IPS DF 19.7 (cell line): Measurements from ENCODE around the gene KCNIP4.

ENCODE experiments used
- DNase-seq: peaks from one replicate; pipeline ENCODE4 v3.0.0-alpha.2; 2013; ENCODE audit warnings: low read depth, low spot score

The KCNIP4 gene

GRCh38 chr4:21083413-21083812, 865.2 kb downstream of the KCNIP4 start:
- no peak for DNase-seq

- DNase-seq, result no peak
Measured at GRCh38 chr4:21077967-21078366, 870.6 kb downstream of the KCNIP4 start.

GRCh38 chr4:21067351-21067750, 881.2 kb downstream of the KCNIP4 start:
- no peak for DNase-seq

DNA sequence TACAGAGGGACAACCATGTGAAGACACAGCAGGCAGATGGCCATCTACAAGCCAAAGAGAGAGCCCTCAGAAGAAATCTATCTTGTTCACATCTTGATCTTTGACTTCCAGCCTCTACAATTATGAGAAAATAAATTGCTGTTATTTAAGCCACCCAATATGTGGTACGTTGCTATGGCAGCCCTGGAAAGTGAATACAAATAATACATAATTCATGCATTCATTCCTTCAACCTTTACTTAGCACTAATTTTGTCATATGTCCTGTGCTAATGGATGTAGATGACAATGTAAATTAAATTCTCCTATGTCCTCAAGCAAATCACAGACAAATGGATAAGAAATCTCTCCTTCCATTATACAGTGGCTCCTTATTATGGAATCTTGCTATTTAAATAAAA, 886.7 kb downstream of the KCNIP4 start:
- DNase-seq, result no peak

- no peak for DNase-seq
Measured at GRCh38 chr4:21046141-21046540, 902.4 kb downstream of the KCNIP4 start.

- DNase-seq, result no peak
Measured at GRCh38 chr4:21045119-21045518, 903.5 kb downstream of the KCNIP4 start.

GRCh38 chr4:21041708-21042107, 906.9 kb downstream of the KCNIP4 start:
- no peak for DNase-seq

- no peak for DNase-seq
Measured at GRCh38 chr4:21034728-21035127, 913.8 kb downstream of the KCNIP4 start.

DNA sequence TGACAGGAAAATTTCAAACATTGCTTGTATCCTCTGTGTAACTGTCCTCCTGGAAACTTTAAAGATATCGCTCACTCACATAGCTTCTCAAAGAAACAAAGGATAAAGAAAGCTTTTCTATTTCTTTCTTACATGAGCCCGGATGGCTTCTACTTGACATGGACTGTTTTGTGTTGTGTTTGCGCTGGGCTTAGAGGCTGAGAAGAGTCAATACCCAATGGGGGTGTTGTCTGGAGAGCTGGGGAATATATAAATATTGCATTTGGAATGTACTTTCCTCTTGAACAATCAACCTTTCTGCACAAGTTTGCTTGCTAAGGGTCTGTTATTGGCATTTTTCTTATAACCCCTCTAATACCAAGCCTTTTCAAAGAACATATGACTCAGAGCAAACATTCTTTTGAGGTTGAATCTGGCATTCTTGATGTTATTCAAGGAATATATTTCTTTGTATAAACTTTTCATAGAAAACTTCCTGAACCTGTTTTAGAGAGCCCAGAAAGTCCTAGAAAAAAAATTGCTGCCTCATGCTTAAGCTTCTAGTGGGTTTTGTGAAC, 916.4 kb downstream of the KCNIP4 start:
- DNase-seq, result no peak

DNA sequence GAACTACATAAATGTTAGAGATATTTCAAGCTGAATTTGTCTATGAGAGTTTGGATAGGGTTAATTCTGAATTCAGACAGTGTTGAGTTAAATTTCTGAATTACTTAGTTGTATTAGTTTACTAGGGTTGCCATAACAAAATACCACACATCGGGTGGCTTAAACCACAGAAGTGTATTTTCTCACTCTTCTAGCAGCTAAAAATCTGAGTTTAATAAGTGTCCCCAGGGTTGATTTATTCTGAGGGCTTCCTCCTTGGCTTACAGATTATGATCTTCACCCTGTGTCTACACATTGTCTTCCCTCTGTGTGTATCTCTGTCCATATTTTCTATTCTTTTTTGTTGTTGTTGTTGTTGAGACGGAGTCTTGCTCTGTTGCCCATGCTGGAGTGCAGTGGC, 929.8 kb downstream of the KCNIP4 start:
- DNase-seq, result no peak

DNA sequence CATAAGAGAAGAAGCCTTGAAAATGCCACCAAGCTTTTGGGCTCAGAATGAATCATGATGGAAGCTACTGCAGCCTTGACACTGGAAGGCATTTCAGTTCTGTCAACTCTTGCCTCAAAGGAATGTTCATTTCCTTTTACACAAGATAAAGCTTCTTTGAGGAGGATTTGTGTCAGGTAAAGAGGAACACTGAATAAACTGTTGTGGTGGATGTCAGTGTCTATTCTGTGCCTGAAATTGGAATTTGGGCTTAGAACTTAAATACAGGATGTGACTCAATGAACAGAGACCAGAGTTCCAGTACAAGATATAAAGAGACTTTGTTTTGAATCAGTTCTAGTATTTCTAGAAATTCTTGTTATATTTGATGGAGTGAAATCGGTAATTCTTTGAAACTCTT, 935.1 kb downstream of the KCNIP4 start:
- DNase-seq, result no peak

- no peak for DNase-seq
Measured at GRCh38 chr4:21012851-21013331, 935.7 kb downstream of the KCNIP4 start.

GRCh38 chr4:21011106-21011505, 937.5 kb downstream of the KCNIP4 start:
- DNase-seq, result no peak

GRCh38 chr4:21009956-21010355, 938.6 kb downstream of the KCNIP4 start:
- DNase-seq, result no peak

GRCh38 chr4:21005647-21006046, 942.9 kb downstream of the KCNIP4 start:
- DNase-seq, result no peak

- DNase-seq, result no peak
Measured at GRCh38 chr4:21002976-21003375, 945.6 kb downstream of the KCNIP4 start.

GRCh38 chr4:21002286-21002685, 946.3 kb downstream of the KCNIP4 start:
- no peak for DNase-seq

DNA sequence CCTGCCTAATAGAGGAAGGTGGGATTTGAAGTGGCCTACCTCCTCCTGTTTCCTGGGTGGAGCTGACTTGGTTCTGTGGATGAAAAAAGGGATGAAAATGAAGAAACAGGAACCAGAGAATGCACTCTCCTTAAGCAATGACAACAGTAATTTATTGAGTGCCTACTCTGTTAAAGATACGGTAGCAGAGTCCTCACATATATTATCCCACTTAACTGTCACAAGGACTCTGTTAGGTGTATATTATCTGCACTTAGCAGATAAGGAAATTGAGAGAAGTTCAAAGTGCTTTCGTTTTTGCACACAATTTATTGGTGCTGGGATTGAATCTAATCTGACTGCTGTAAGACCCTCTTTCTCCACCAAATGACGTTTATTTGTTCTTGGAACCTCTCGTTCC, 947.1 kb downstream of the KCNIP4 start:
- no peak for DNase-seq

GRCh38 chr4:20997886-20998285, 950.7 kb downstream of the KCNIP4 start:
- DNase-seq, result no peak

GRCh38 chr4:20995610-20996009, 953.0 kb downstream of the KCNIP4 start:
- DNase-seq, result no peak

GRCh38 chr4:20995015-20995414, 953.6 kb downstream of the KCNIP4 start:
- no peak for DNase-seq

DNA sequence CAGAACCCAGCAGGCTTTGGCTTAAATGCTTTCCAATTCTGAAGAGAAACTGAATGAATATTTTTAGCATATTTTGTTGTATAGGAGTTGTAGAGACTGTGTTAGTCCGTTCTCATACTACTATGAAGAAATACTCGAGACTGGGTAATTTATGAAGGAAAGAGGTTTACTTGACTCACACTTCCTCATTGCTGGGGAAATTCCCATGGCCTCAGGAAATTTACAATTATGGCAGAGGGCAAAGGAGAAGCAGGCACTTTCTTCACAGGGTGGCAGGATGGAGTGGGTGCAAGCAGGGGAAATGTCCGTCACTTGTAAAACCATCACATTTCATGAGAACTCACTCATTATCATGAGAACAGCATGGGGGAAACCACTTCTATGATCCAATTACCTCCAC, 956.6 kb downstream of the KCNIP4 start:
- DNase-seq, result no peak

DNA sequence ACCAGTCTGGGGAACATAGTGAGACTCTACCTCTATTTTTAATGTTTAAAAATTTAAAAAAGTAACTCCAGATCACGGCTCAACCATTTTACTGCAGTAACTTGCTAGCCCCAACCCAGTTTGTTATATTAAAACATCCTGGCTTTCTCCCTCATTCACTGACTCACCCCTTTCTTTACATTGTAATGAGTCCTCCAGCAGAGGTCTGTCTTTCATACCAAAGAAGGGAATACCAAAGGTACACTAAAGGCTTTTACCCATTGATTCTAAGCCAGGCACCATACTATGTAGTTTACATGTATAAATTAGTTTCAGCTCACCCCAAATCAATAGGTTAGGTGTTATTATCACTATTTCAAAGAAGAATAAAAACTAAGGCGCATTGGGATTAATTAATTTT, 961.4 kb downstream of the KCNIP4 start:
- DNase-seq, result no peak

GRCh38 chr4:20984576-20984836, 964.1 kb downstream of the KCNIP4 start:
- no peak for DNase-seq
